Non-pigmented ciliary epithelial cell (primary cell): ENCODE results near the gene CASP10.
"Not testable (repeated sequence)": the region's sequence is repeated elsewhere in the genome, so short reads cannot be mapped to it uniquely, and the experiment has no call there.

Experiments
- DNase-seq: peaks from one replicate; pipeline ENCODE4 v3.0.0-alpha.2; 2010; ENCODE audit warnings: low read depth

The CASP10 gene

DNA sequence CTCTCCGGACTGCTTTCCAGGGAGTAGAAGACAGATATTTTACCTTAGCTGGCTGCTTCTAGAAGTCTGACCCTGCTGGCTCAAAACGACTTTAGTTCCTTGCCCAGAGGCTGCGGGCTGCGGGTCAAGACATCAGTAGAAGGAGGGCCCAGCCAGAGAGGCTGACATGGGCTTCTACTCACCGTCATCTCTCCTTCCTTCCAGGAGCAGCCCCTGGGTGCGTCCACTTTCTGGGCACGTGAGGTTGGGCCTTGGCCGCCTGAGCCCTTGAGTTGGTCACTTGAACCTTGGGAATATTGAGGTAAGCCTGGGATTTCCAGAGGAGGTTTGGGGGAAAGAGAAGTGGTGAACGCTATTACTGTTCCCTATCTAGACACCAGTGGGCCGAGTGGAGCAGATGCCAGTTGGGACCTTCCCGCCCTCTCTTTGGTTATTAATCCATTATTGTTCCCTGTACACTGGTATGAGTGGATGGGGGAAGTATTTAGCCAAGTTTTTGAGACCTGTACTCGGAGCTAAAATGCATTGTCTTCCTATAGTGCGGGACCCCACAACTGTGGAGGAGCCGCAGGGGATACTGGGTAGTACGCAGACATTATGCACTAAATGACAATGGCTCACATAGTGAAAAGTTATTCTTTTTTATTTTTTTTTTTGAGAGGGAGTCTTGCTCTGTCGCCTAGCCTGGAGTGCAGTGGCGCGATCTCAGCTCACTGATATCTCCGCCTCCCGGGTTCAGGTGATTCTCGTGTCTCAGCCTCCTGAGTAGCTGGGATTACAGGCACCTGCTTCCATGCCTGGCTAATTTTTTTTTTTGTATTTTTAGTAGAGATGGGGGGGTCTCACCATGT lies 51.1 kb downstream of the CASP10 start:
- DNase-seq: no peak

DNA sequence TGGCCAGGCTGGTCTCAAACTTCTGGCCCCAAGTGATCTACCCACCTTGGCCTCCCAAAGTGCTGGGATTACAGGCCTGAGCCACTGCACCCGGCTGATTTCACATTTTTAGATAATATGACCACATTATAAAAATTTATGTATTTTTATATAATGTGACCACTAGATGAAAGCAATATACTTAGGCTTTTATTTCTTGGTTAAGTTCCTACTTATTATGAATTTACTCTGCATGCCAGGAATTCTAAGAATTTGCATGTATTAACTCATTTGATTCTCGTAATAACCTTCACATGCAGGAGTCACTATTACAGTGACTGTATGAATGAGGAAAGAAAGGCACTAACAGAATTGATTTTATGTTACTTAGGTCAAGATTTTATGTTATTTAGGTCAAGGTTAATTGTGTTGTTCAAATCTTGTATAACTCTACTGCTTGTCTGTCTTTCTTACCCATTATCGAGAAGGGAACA lies 51.8 kb downstream of the CASP10 start:
- DNase-seq: no peak

DNA sequence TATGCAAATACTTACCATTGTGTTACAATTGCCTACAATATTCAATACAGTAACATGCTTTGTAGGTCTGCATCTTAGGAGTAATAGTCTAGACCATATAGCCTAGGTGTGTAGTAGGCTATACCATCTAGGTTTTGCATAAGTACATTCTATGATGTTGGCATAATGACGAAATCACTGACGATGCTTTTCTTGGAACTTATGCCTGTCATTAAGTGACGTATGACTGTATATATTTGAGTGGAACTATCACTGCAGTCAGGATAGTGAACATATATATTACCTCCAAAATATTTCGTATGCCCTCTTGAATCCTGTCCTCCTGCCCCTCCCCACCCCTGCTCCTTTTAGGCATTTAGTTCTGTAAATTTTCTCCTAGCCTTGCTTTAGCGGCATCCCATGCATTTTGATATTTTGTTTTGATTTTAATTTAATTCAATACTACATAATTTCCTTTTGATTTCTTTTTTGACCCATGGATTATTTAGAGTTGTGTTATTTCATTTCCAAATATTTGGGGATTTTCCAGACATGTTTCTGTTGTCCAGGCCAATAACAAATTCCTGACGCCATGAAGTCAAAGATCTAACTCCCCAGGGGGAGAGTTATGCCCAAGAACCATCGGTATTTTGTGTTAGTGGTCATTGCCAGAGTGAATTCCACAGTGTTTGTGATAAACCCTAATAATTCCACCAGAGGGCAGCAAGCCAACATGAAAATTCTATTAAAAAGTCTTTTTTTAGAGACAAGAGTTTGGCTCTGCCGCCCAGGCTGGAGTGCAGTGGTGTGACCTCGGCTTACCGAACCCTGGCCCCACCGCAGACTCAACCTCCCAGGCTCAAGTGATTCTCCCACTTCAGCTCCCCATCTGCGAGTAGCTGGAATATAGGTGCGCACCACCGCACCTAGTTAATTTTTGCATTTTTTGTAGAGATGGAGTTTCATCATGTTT lies 53.2 kb downstream of the CASP10 start:
- no peak for DNase-seq

DNA sequence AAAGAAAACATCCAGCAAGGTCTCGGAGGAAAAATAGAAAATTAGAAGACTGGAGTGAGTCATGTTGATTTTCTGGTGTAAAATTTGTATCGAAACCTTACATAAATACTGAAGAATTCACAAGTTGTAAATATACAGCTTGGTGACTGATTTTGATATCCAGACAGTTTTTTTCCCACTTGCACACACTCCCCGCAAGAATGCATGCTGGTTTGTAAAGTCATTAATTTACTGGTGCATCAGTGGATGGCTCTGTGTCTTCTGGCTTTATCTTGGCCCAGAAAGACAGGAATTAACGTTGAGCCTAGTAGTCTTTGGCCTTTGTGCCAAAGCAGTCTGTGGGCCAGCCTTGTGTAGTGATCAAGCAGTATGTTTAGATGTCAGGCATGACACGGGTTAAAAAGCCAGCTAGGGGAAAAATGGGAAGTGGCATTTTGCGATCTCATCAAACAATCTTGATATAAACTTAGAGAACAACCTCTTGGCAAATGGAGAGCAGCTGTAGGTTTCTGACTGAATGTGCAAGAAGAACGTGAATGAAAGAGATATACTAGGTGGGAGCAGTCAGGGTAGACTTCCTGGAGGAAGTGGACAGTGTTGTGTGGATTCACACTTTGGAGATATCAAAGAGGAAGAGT lies 54.7 kb downstream of the CASP10 start:
- DNase-seq: no peak

DNA sequence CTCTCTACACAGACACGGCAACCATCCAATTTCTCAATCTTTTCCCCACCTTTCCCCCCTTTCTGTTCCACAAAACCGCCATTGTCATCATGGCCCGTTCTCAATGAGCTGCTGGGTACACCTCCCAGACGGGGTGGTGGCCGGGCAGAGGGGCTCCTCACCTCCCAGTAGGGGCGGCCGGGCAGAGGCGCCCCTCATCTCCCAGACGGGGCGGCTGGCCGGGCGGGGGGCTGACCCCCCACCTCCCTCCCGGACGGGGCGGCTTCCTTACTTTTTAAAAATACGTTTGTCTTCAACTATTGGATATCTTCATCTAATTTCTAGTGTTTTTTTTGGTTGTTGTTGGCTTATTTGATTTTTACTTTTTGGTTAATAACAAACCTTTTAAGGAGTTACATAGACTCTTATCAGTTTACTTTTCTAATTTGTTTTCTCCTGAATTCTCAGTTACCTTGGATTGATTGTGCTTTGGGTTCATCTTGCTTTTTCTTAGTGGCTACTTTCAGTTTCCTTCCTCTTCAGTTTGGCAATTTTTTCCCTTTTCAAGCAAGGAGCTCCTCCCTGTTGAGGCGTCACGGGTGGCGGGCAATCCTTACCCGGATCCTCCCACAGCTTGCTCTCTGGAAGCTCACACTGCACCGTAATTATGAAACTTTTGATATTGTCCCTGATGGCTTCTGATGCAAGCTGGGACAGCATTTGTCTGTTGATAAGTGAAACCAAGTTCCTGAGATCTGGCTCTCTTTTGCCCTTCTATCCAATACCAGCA lies 56.4 kb downstream of the CASP10 start:
- DNase-seq: not testable (repeated sequence)

DNA sequence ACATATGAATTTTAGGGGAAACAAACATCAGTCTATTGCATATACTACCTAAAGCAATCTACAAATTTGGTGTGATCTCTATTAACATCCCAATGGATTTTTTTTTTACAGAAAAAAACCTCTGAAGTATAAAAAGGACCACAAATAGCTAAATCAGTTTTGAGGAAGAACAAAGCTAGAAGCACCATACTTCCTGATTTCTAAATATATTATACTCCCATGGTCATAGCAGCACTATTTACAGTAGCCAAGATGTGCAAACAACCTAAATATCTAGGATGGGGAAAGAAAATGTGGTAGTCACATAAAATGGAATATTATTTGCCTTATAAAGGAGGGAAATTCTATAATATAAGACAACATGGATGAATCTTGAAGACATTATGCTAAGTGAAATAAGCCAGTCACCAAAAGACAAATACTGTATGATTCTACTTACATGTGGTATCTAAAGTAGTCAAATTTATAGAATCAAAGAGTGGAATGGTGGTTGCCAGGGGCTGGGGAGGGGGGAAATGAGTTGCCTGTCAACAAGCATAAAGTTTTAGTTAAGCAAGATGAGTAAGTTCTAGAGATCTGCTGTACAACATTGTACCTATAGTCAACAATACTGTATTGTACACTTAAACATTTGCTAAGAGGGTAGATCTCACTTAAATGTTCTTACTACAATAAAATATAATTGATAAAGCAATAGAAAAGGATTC lies 59.8 kb downstream of the CASP10 start:
- DNase-seq: no peak

DNA sequence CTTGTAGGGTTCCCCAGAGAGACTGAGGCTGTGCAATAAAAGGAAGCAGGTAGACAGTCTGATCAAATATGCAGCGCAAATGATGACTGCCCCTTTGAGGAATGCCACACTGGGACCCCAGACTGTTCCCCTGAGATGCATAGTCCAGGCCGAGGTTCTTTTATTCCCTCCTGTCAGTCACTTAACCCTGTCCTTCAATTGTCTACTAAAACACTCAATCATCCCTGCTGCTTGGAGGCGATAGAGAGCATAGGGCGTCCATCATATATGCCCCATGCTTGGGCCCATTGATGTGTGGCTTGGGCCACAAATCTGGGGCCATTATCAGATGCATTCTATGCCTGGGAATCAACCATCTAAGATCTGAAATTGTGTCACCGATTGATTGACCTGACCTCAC lies 61.9 kb downstream of the CASP10 start:
- DNase-seq: no peak

DNA sequence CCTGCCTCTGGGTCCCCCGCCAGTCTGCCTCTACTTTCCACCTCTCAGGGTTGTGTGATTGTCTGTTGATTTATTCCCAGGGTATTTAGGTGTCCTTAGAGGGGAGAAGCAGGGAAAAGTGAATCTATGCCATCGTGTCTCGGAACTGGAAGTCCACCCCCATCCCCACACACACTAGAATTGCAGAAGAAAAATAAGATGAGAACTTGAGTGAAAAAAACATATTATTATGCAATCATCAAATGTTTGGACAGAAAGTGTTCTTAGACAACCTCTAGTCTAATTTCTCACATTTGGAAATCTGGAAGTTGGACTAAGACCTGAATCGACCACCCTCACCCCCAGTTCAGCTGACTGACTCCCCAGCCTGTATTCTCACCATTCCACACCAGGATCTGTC lies 63.3 kb downstream of the CASP10 start:
- no peak for DNase-seq

DNA sequence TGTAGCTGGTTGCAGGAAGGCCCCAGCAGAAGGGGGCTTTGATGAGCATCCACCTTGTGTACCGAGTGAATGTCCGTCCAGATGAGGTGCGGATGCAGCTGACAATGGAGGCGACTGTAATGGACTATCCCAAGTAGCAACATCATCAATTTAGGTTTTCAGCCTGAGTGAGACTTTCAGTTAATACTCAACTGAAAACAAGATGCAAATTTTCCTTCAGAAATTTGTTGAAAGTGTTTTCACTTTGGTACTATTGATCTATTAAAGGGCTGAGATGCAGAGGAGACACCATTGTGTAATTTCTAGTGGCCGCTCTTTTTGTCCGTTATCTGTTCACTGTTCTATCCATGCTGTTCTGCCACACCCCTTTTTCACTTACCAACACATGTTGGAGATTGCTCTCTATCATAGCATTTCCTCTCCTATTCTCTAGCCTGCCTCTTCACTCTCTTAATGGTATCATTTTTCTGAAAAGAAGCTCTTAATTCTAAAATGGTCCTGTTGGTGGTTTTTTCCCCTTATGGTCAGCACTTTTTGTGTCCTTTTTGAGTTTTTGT lies 65.4 kb downstream of the CASP10 start:
- no peak for DNase-seq

DNA sequence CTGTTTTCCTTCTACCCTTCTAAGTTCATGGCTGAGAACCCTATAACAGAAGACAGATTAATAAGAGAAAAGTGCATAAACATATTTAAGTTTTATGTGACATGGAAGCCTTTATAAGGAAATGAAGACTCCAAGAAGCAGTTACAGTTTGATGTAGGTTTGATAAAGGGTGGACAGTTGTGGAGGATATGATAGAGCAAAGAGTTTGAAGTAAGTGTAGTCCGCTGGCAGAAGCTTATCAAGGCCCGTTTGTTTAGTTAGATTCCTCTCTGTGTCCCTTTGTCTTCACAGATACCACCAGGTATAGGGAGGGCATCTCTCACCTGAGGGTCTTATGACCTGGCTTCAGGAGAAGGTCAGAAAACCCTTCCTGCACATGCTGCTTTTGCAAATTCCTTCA lies 66.9 kb downstream of the CASP10 start:
- no peak for DNase-seq

DNA sequence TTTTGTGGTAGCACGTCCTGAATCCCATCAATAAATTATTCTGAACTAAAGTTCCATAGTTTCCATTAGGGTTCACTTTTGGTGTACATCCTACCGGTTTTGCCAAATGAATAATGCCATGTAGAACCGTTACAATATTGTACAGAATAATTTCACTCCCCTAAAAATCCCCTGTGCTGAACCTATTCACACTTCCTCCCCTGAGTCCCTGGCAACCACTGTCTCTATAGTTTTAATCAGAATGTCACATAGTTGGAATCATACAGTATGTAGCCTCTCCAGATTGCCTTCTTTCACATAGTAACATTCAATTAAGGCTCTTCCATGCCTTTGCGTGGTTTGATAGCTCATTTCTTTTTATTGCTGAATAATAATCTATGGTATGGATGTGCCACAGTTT lies 67.8 kb downstream of the CASP10 start:
- DNase-seq: no peak

DNA sequence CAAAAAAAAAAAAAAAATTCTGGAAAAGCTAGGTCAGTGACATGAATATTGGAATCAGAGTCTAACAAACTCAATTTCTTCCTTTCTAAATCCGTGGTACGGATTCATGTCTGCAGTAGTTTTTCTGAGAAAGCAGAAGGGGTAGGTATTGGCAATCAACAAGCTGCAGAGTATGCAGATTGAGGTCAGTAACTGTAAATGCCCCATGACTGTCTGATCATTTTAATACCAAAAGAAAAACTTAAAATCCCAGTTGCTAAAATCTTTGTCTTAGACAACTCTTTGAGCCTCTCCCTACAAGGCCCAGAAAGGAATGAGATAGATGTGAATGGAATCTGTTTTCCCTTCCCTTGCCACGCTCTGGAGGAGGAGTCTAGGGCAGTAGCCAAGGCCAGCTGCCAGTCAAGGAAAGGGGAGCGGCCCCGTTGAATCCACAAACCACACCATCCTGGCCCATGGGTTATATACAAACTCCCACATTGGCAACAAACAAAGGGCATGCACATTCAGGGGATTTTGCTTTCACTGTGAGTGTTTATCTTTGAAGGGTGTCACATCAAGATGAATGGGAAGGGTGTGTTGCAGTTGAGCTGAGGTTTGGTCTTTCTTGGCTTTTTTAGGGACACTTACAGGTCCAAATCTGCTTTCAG lies 71.3 kb downstream of the CASP10 start:
- DNase-seq: no peak

DNA sequence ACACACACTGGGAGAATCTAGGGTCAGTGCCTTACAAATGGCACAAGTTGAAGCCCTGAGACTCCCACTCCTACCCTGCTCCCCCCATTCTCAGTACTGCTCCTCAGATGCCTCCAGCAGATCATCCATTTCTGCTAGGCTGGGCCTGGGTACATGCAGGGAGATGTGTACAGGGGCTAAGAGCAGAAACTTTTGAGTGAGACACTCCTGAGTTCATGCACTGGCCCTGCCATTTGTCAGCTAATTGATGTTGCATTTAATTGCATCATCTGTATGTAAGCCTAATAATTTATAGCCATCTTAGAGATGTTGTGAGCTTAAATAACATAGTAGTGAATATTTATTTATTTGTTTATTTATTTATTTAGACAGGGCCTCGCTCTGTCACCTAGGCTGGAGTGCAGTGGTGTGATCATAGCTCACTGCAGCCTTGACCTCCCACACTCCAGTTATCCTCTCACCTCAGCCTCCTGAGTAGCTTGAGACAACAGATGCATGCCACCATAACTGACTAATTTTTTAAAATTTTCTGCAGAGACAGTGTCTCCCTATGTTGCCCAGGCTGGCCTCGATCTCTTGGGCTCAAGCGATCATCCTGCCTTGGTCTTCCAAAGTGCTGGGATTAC lies 72.6 kb downstream of the CASP10 start:
- DNase-seq: no peak

DNA sequence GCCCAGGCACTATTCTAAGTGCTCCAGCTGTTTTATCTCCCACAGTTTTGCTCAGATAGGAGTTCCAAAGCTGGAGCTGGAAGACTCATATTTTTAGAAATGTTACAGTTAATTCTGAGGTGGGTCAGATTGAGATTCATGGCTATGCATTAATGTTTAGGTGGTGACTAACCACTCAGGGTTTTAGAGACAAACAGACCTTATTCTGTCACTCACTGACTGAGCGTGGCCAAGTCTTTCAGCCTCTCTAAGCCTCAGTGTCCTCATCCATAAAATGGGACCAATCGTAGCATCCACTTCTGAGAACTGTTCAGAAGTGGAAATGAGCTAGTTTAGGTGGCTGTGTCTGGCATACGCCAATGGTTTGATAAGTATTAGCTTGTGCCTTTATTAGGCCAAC lies 73.1 kb downstream of the CASP10 start:
- no peak for DNase-seq

DNA sequence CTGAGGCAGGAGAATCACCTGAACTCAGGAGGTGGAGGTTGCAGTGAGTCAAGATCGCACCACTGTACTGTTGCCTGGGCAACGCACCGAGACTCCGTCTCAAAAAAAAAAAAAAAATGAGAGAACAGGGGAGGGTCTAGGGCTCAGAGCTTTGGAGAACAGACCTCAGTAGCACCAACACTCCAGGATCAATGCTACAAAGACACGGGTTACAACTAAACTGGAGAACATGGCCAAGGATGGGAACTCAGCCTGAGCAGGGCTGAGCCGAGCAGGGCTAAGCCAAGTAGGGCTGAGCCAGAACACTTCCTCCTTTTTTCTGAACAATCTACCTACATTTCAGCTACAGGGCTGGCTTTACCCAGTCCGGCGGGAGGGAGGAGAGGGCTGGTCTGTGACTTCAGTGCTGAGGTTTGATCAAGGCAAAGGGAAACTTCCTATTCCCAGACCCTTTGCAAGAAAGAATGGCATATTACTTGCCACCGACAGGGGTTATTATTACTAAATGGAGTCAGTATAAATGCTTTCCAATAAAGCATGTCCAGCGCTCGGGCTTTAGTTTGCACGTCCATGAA lies 74.5 kb downstream of the CASP10 start:
- no peak for DNase-seq

DNA sequence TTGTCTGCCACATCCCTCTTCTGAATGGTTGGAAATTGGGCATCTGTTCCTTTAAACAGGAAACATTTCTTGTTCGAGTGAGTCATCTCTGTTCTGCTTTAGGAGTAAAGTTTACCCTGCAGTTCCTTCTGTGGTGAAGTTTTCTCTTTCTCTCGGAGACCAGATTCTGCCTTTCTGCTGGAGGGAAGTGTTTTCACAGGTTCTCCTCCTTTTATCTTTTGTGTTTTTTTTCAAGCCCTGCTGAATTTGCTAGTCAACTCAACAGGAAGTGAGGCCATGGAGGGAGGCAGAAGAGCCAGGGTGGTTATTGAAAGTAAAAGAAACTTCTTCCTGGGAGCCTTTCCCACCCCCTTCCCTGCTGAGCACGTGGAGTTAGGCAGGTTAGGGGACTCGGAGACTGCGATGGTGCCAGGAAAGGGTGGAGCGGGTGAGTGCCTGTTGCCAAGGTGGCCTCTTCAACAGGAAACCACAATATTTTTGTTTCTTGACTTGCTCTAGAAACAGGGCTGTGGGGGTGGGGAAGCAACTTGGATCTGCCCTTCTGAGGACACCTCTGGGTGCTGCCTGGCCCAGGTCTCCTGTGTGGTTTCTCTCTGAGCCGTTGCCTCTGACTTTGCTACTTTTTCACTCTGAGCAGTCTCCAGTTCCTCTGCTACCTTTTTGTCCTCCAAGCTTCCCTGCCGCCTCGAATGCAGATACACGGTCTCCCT lies 75.2 kb downstream of the CASP10 start:
- peak; percentile 50 for DNase-seq

DNA sequence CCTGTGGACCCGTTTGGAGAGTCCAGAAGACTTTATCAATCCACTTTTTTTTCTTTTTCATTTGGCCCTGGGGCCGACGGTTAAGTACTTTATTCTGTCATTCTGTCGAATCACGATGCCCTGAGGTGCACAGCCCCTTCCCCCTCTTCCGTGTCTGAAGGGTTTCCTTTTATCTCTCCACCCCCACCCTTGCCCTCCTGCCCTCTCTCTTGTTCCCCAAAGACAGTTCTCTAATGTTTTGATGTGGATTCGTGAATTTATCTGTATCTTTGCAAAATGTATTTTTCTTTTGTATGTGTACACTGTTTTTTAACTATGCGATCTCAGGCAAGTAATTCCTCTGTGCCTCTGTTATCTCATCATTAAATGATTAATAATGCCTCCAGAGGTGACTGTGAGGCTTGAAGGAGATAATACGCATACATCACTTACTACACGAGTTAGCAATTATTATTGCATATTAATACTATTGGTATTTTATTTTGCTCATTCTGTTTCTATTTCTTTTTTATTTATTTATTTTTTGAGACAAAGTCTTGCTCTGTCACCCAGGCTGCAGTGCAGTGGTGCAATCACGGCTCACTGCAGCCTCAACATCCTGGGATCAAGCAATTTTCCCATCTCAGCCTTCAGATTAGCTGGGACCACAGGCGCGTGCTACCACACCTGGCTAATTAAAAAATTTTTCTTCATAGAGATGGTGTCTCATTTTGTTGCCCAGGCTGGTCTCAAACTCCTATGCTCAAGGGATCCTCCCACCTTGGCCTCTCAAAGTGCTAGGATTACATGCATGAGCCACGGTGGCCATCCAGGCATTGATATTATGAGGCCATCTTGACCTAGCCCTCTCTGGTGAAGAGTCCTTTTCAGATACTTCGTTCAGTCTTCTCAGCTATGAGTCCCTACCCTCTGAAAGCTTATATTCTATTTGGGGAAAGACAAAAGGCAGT lies 76.0 kb downstream of the CASP10 start:
- no peak for DNase-seq
